Embryonic facial prominence (tissue), 1 donor: ENCODE measurements around the gene LENG9.
"Not testable (repeated sequence)": the region's sequence is repeated elsewhere in the genome, so short reads cannot be mapped to it uniquely, and the experiment has no call there.

Experiments used
- DNase-seq: peaks from one replicate; pipeline ENCODE4 v3.0.0-alpha.2; 2016; ENCODE audit errors: extremely low spot score

The LENG9 gene

GRCh38 chr19:54478677-54479266 lies 15.2 kb upstream of the LENG9 start:
- DNase-seq, result no peak

- no peak for DNase-seq
Observed at GRCh38 chr19:54477650-54478049, 14.1 kb upstream of the LENG9 start.

GRCh38 chr19:54475706-54476105 lies 12.1 kb upstream of the LENG9 start:
- no peak for DNase-seq

GRCh38 chr19:54473892-54474372 lies 10.4 kb upstream of the LENG9 start:
- DNase-seq, result no peak

- DNase-seq, result peak; percentile 96
Observed at GRCh38 chr19:54473071-54473891, 9.7 kb upstream of the LENG9 start, which contains the start of gene CDC42EP5. Gene CDC42EP5, minus strand, starts transcription at chr19:54473296. Its CDS starts 7,749 bp downstream, at chr19:54465547.

GRCh38 chr19:54470991-54471782 lies 7.6 kb upstream of the LENG9 start:
- DNase-seq, result no peak

GRCh38 chr19:54470276-54470887 lies 6.8 kb upstream of the LENG9 start:
- DNase-seq, result no peak

- no peak for DNase-seq
Observed at GRCh38 chr19:54469496-54469934, 5.9 kb upstream of the LENG9 start.

GRCh38 chr19:54466110-54466480 lies 2.5 kb upstream of the LENG9 start:
- DNase-seq, result not testable (repeated sequence)

- DNase-seq, result no peak
Observed at GRCh38 chr19:54465426-54466109, 2.0 kb upstream of the LENG9 start.

- peak; percentile 65 for DNase-seq
Observed at GRCh38 chr19:54464630-54465425, 1.2 kb upstream of the LENG9 start.

- peak; percentile 77 for DNase-seq
Observed at GRCh38 chr19:54464044-54464629, 559 bp upstream of the LENG9 start.

- no peak for DNase-seq
Observed at GRCh38 chr19:54462655-54463530, 685 bp downstream of the LENG9 start.

GRCh38 chr19:54462047-54462654 lies 1.4 kb downstream of the LENG9 start:
- no peak for DNase-seq

- DNase-seq, result no peak
Observed at GRCh38 chr19:54461613-54462012, 2.0 kb downstream of the LENG9 start.

- DNase-seq, result no peak
Observed at GRCh38 chr19:54461210-54461609, 2.4 kb downstream of the LENG9 start.

- DNase-seq, result no peak
Observed at GRCh38 chr19:54460230-54461005, 3.2 kb downstream of the LENG9 start.
